HepG2 (cell line): ENCODE results near the gene MAGEA2B. TPM values are rescaled to one million over a fixed set of nuclear protein-coding genes. Genes with fewer than 3 reads are reported as not detected.
"Not testable (repeated sequence)": the region's sequence is repeated elsewhere in the genome, so short reads cannot be mapped to it uniquely, and the experiment has no call there.

Experiments used
- ATAC-seq: fragments of 200-7000 bp; cut with Tn5 transposase; 3 replicates; pipeline ENCODE4 v1.9.1; 2020; ENCODE audit warnings: mild to moderate bottlenecking, moderate library complexity
- Bru-seq: library from RNA; stranded (reverse); fragments of 400-500 nt; gene quantifications from one replicate; lab custom pipeline; 2021; lab: Mats Ljungman, UMichigan
- BruChase-seq, 2 experiments: library from RNA; stranded (reverse); fragments of 400-500 nt; gene quantifications; one replicate each; lab custom pipeline; 2021; lab: Mats Ljungman, UMichigan
- BruUV-seq: library from RNA; stranded (reverse); fragments of 400-500 nt; replicated peaks from 2 replicates; lab custom pipeline; 2021; lab: Mats Ljungman, UMichigan
- CTCF ChIA-PET: fragments of 300-600 bp; formaldehyde crosslinking; extraction: SDS; loops from one replicate; lab custom pipeline; 2021; ENCODE audit warnings: low total read pairs, inconsistent platforms, low intra/inter-chr PET ratio; lab: Yijun Ruan, JAX
- POLR2A ChIA-PET: fragments of 350-600 bp; sonication (Branson Sonifier 250); formaldehyde crosslinking; loops from one replicate; lab custom pipeline; 2020; ENCODE audit warnings: antibody characterized with exemption, inconsistent platforms; lab: Yijun Ruan, JAX
- DNase-seq: peaks from one replicate; pipeline ENCODE4 v3.0.0-alpha.2; 2015; ENCODE audit warnings: low spot score
- FAIRE-seq: peaks from 3 replicates; lab custom pipeline; 2011; peaks lifted over from hg19 to GRCh38; lab: Jason Lieb, UNC
- H2AFZ ChIP-seq: one replicate; pipeline ENCODE4 v1.6.1; 2011; ENCODE audit warnings: low read length, inconsistent platforms
- H3K27ac ChIP-seq: fragments of 300-600 bp; 3 replicates; pipeline ENCODE4 v1.8.0; 2011; ENCODE audit warnings: mixed run types, mild to moderate bottlenecking, mixed read lengths, low read length, inconsistent platforms; ENCODE audit not compliant: insufficient read depth; ENCODE audit errors: extremely low read length
- H3K27me3 ChIP-seq, 2 experiments: fragments of 200-600 bp in 1 of 2; 2 replicates in 1 of 2; 3 replicates in 1 of 2; pipeline versions ENCODE4 v1.6.0 to v1.8.0; 2011; ENCODE audit warnings: low read length in 2 of 2, mild to moderate bottlenecking in 2 of 2, moderate library complexity in 2 of 2, inconsistent platforms in 1 of 2; ENCODE audit not compliant: insufficient read depth in 2 of 2, control insufficient read depth in 1 of 2
- H3K36me3 ChIP-seq, 2 experiments: fragments of 200-600 bp in 1 of 2; replicated peaks in 1 of 2; 2 replicates in 1 of 2; 3 replicates in 1 of 2; pipeline versions ENCODE4 v1.5.1 to v1.8.0; 2011; ENCODE audit warnings: low read length in 2 of 2, inconsistent platforms in 1 of 2; ENCODE audit not compliant: insufficient read depth in 2 of 2, control insufficient read depth in 1 of 2
- H3K4me1 ChIP-seq: 2 replicates; pipeline ENCODE4 v1.5.1; 2012; ENCODE audit warnings: low read length, inconsistent platforms; ENCODE audit not compliant: insufficient read depth
- H3K4me2 ChIP-seq: 2 replicates; pipeline ENCODE4 v1.6.0; 2011; ENCODE audit warnings: low read depth, low read length, inconsistent platforms
- H3K4me3 ChIP-seq, 3 experiments: fragments of 200-600 bp in 1 of 3; sonication (generic), shearing (Covaris generic) in 1 of 3; replicated peaks in 1 of 3; 2 replicates each; pipeline ENCODE4 v1.5.1; 2011 to 2016; ENCODE audit warnings: low read length in 3 of 3, inconsistent platforms in 2 of 3, low read depth in 2 of 3, mild to moderate bottlenecking in 2 of 3, control low read depth in 1 of 3, mixed read lengths in 1 of 3; ENCODE audit not compliant: insufficient read depth in 1 of 3
- H3K79me2 ChIP-seq: one replicate; pipeline ENCODE4 v1.6.1; 2011; ENCODE audit warnings: low read length, inconsistent platforms; ENCODE audit not compliant: insufficient read depth
- H3K9ac ChIP-seq: 2 replicates; pipeline ENCODE4 v1.6.0; 2011; ENCODE audit warnings: mild to moderate bottlenecking, low read depth, low read length, inconsistent platforms; ENCODE audit not compliant: insufficient read depth
- H3K9me3 ChIP-seq: 2 replicates; pipeline ENCODE4 v1.5.1; 2012; ENCODE audit warnings: mild to moderate bottlenecking, low read length
- H4K20me1 ChIP-seq: 2 replicates; pipeline ENCODE4 v1.6.0; 2011; ENCODE audit warnings: inconsistent platforms, mild to moderate bottlenecking, low read length, moderate library complexity; ENCODE audit not compliant: insufficient read depth
- WGBS: methylation state at CpG from one replicate; pipeline ENCODE4 v1.1.6; 2017; ENCODE audit warnings: low lambda C conversion rate; 5-methylcytosine and 5-hydroxymethylcytosine counted together
- in situ Hi-C: cut with HindIII; loops from 2 replicates; pipeline ENCODE4 v1.10.0; 2017; ENCODE audit warnings: low pct_unique_long_range_greater_than_20kb; ENCODE audit not compliant: extremely low pct_ligation_motif_present
- intact Hi-C: fragments of 100-400 bp; cut with micrococcal nuclease; formaldehyde crosslinking; loops from one replicate; pipeline ENCODE4 v1.10.0; 2022; ENCODE audit not compliant: unreplicated experiment
- long read RNA-seq, 2 experiments: library from RNA in 1 of 2; library from polyadenylated mRNA in 1 of 2; stranded (forward) in 1 of 2; unstranded in 1 of 2; transcript quantifications; one replicate each; pipeline ENCODE4 v2.0.0, GENCODE V29; 2019 to 2022
- polyA minus RNA-seq, 3 experiments: library from RNA; depleted of rRNA, polyadenylated mRNA; stranded (reverse); fragments of >200 nt; gene quantifications; 2 replicates each; pipeline ENCODE4 v1.2.3, GENCODE V29; 2011; ENCODE audit warnings: low replicate concordance in 1 of 3
- polyA plus RNA-seq, 8 experiments: library from polyadenylated mRNA; depleted of rRNA in 3 of 8; stranded (reverse) in 7 of 8; unstranded in 1 of 8; fragments of >200 nt; fragmentation: Illumina TruSeq in 4 of 8; extraction: Trizol in 4 of 8; gene quantifications; 2 replicates each; pipeline versions ENCODE4 v1.2.1 to v1.2.3, GENCODE V29; 2011 to 2016; ENCODE audit warnings: low read depth in 4 of 8, missing spikeins in 1 of 8, mixed read lengths in 1 of 8; ENCODE audit not compliant: insufficient read depth in 1 of 8
- total RNA-seq, 5 experiments: library from RNA; depleted of rRNA; stranded (reverse); fragments of >200 nt; fragmentation: Illumina TruSeq; extraction: Trizol; gene quantifications; 2 replicates each; pipeline ENCODE4 v1.2.3, GENCODE V29; 2016; ENCODE audit warnings: low read depth in 1 of 5

MAGEA2B gene
- 0.09 TPM in 1 of 2 replicates, not detected in the other for total RNA-seq (2016; rRNA removed; fragmentation: Illumina TruSeq; extraction: Trizol)
- total RNA-seq (2016; cell fraction: cytosol; rRNA removed; fragmentation: Illumina TruSeq; extraction: Trizol; ENCODE audit: low read depth), result not detected in 2 replicates
- 0.30 TPM in 1 of 2 replicates, not detected in the other for total RNA-seq (2016; cell fraction: insoluble cytoplasmic fraction; rRNA removed; fragmentation: Illumina TruSeq; extraction: Trizol)
- total RNA-seq (2016; cell fraction: membrane; rRNA removed; fragmentation: Illumina TruSeq; extraction: Trizol), result not detected in 2 replicates
- total RNA-seq (2016; cell fraction: nucleus; rRNA removed; fragmentation: Illumina TruSeq; extraction: Trizol), result 0.50 TPM in 1 of 2 replicates, not detected in the other
- not detected in 2 replicates for polyA plus RNA-seq (2011; rRNA removed)
- polyA plus RNA-seq (2011; cell fraction: cytosol; rRNA removed), result 1.7 TPM in 1 of 2 replicates, not detected in the other
- not detected in 2 replicates for polyA plus RNA-seq (2011; cell fraction: nucleus; rRNA removed)
- not detected in 2 replicates for polyA plus RNA-seq (2012)
- polyA plus RNA-seq (2016; cell fraction: cytosol; fragmentation: Illumina TruSeq; extraction: Trizol; ENCODE audit: low read depth), result not detected in 2 replicates
- not detected in 2 replicates for polyA plus RNA-seq (2016; cell fraction: insoluble cytoplasmic fraction; fragmentation: Illumina TruSeq; extraction: Trizol; ENCODE audit: low read depth)
- polyA plus RNA-seq (2016; cell fraction: membrane; fragmentation: Illumina TruSeq; extraction: Trizol; ENCODE audit: low read depth), result not detected in 2 replicates
- polyA plus RNA-seq (2016; cell fraction: nucleus; fragmentation: Illumina TruSeq; extraction: Trizol; ENCODE audit: insufficient read depth, low read depth), result 0.92 TPM in 1 of 2 replicates, not detected in the other
- polyA minus RNA-seq (2011; rRNA and poly(A)+ RNA removed; ENCODE audit: low replicate concordance), result not detected in 2 replicates
- polyA minus RNA-seq (2011; cell fraction: cytosol; rRNA and poly(A)+ RNA removed), result not detected in 2 replicates
- polyA minus RNA-seq (2011; cell fraction: nucleus; rRNA and poly(A)+ RNA removed), result not detected in 2 replicates
- Bru-seq, nascent RNA, result not detected
- BruChase-seq, experiment 1, labeled RNA remaining after a 6-hour chase, result not detected
- BruChase-seq, experiment 2, labeled RNA remaining after a 2-hour chase, result not detected
- long read RNA-seq, experiment 1, partial matches to known transcripts, result 0 of 1 reads
- long read RNA-seq, experiment 1, other reads (novel, unspliced or antisense), result 0 of 1 reads
- long read RNA-seq, experiment 2, result 0 reads

- in situ Hi-C loops, result not testable (repeated sequence)
These were observed at the start of gene MAGEA2B for GRCh38 chrX:152713815-152714787. MAGEA2B (plus strand) TSS chrX:152714628; CDS start chrX:152717107, 2,479 bp downstream.

More at GRCh38 chrX:152713815-152714787, at the start of gene MAGEA2B:
- DNase-seq, POLR2A ChIA-PET, H2AFZ ChIP-seq, H4K20me1 ChIP-seq, H3K4me2 ChIP-seq, H3K9me3 ChIP-seq, FAIRE-seq, H3K27ac ChIP-seq, H3K9ac ChIP-seq, H3K27me3 ChIP-seq, H3K4me1 ChIP-seq, H3K4me3 ChIP-seq, BruUV-seq, H3K79me2 ChIP-seq, intact Hi-C loops, H3K36me3 ChIP-seq, ATAC-seq, CTCF ChIA-PET: not testable (repeated sequence)
- no CpG with 5 or more reads among the region's 35 CpGs for WGBS
